Chondrocyte (in vitro differentiated cells): Measurements from ENCODE around the gene CLIP1. TPM values are rescaled to one million over a fixed set of nuclear protein-coding genes. Genes with fewer than 3 reads are reported as not detected.
"Not testable (repeated sequence)": the region's sequence is repeated elsewhere in the genome, so short reads cannot be mapped to it uniquely, and the experiment has no call there.

Experiments
- DNase-seq: peaks from one replicate; pipeline ENCODE4 v3.0.0; 2021; ENCODE audit warnings: mixed read lengths, low spot score
- H3K27ac Mint-ChIP-seq: one replicate; pipeline ENCODE4 v1.8.0; 2021; ENCODE audit warnings: mild to moderate bottlenecking, moderate library complexity, mixed read lengths; ENCODE audit not compliant: unreplicated experiment
- H3K27me3 Mint-ChIP-seq: 2 replicates; pipeline ENCODE4 v1.8.0; 2021; ENCODE audit warnings: low read depth, mixed read lengths
- H3K36me3 Mint-ChIP-seq: 2 replicates; pipeline ENCODE4 v1.8.0; 2021; ENCODE audit warnings: low read depth, mixed read lengths
- H3K4me1 Mint-ChIP-seq: 2 replicates; pipeline ENCODE4 v1.8.0; 2021; ENCODE audit warnings: low read depth, mild to moderate bottlenecking, mixed read lengths
- H3K4me3 Mint-ChIP-seq: one replicate; pipeline ENCODE4 v1.8.0; 2021; ENCODE audit warnings: mild to moderate bottlenecking, moderate library complexity, mixed read lengths; ENCODE audit not compliant: unreplicated experiment
- H3K9me3 Mint-ChIP-seq: 2 replicates; pipeline ENCODE4 v1.8.0; 2021; ENCODE audit warnings: low read depth, mixed read lengths
- total RNA-seq: library from RNA; stranded (reverse); gene quantifications from 3 replicates; pipeline ENCODE4 v1.2.1, GENCODE V29; 2021
- TF ChIP-seq, protein P1 (sequence below): fragments of 200-600 bp; sonication (generic); IDR thresholded peaks from 2 replicates; pipeline ENCODE4 v1.5.0; 2021; ENCODE audit warnings: antibody characterized with exemption, mild to moderate bottlenecking, moderate library complexity

Gene CLIP1
- total RNA-seq, 1 donor from 2014 or later, result 101 TPM

- no peak for DNase-seq
- H3K27ac Mint-ChIP-seq, result no peak overlapping the region
Measured at GRCh38 chr12:122276242-122276641, 146.2 kb downstream of the CLIP1 start.

DNA sequence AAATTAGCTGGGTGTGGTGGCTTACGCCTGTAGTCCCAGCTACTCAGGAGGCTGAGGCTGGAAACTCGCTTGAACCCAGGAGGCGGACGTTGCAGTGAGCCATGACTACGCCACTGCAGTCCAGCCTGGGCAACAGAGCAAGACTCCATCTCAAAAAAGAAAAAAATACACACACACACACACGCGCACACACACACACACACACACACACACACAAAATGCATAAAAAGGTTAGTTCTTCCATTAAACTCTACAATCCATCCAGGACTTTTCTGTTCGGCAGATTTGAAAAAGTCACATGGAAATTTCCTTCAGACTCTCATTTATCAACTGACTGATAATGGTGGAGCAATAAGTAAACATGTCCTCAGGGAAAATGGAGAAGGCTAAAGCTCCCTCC, 147.0 kb downstream of the CLIP1 start:
- Mint-ChIP-seq H3K4me3 (no peak overlapping the region), H3K27ac (no peak overlapping the region), H3K27me3 (no peaks in the 10 kb centered on the region), H3K36me3 (peaks cover 34% of the 10 kb centered on the region), H3K4me1 (peaks cover 8% of the 10 kb centered on the region), H3K9me3 (no peaks in the 10 kb centered on the region)
- TF ChIP-seq, protein P1, sequence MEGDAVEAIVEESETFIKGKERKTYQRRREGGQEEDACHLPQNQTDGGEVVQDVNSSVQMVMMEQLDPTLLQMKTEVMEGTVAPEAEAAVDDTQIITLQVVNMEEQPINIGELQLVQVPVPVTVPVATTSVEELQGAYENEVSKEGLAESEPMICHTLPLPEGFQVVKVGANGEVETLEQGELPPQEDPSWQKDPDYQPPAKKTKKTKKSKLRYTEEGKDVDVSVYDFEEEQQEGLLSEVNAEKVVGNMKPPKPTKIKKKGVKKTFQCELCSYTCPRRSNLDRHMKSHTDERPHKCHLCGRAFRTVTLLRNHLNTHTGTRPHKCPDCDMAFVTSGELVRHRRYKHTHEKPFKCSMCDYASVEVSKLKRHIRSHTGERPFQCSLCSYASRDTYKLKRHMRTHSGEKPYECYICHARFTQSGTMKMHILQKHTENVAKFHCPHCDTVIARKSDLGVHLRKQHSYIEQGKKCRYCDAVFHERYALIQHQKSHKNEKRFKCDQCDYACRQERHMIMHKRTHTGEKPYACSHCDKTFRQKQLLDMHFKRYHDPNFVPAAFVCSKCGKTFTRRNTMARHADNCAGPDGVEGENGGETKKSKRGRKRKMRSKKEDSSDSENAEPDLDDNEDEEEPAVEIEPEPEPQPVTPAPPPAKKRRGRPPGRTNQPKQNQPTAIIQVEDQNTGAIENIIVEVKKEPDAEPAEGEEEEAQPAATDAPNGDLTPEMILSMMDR, result no peak
- DNase-seq, result no peak

More at GRCh38 chr12:122276242-122276641, 146.2 kb downstream of the CLIP1 start:
- peaks cover 36% of the 10 kb centered on the region for H3K36me3 Mint-ChIP-seq
- no peak overlapping the region for H3K4me3 Mint-ChIP-seq
- H3K27me3 Mint-ChIP-seq, result no peaks in the 10 kb centered on the region
- no peaks in the 10 kb centered on the region for H3K9me3 Mint-ChIP-seq
- H3K4me1 Mint-ChIP-seq, result peaks cover 13% of the 10 kb centered on the region
- TF ChIP-seq, protein P1, result no peak

DNA sequence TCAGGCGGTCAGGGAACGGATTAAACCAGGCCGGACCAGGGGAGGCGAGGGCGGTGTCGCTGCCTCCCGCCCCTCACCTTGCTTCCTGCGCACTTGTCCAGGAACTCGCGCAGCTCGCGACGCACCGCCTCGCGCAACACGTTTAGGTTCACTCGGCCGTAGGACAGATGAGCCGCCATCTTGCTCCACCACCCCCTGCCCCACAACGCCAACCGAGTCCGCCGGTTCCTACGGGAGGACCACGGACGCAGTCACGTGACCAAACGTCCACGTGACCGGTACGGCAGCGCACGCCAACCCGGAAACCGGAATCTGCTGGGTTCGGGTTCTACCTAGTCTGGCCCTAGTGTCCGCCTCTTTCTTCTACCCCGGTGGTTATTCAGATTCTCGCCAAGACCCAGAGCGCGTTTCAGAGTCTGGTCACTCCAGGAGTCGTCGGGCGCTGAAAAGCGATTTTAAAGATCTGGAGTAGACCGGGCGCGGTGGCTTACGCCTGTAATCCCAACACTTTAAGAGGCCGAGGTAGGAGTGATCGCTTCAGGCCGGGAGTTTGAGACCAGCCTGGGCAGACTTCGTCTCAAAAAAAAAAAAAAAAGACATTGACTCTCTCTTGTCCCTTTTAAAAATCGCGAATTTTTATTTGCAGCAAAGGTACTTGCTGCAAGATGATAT, 156.1 kb downstream of the CLIP1 start, which contains the start of gene VPS33A:
TSS of gene VPS33A (minus strand) at position 265 of the 672 bp plus-strand sequence. CDS start at position 179, 86 bp downstream.
- H3K4me1 Mint-ChIP-seq, result peaks cover 20% of the 10 kb centered on the region
- TF ChIP-seq, protein P1, result no peak
- peak within 1 kb of the TSS; percentile 92 for H3K4me3 Mint-ChIP-seq
- no peaks in the 10 kb centered on the region for H3K27me3 Mint-ChIP-seq
- peak within 1 kb of the TSS; percentile 99 for H3K27ac Mint-ChIP-seq
- H3K36me3 Mint-ChIP-seq, result peaks cover 8% of the 10 kb centered on the region
- DNase-seq, result peak; percentile 98
- no peaks in the 10 kb centered on the region for H3K9me3 Mint-ChIP-seq

GRCh38 chr12:122265886-122266229, 156.6 kb downstream of the CLIP1 start:
- Mint-ChIP-seq H3K4me3 (peak overlapping the region; percentile 92), H3K27ac (peak overlapping the region; percentile 99), H3K27me3 (no peaks in the 10 kb centered on the region), H3K4me1 (peaks cover 20% of the 10 kb centered on the region), H3K36me3 (peaks cover 13% of the 10 kb centered on the region), H3K9me3 (no peaks in the 10 kb centered on the region)
- DNase-seq, result no peak
- TF ChIP-seq, protein P1, result no peak

DNA sequence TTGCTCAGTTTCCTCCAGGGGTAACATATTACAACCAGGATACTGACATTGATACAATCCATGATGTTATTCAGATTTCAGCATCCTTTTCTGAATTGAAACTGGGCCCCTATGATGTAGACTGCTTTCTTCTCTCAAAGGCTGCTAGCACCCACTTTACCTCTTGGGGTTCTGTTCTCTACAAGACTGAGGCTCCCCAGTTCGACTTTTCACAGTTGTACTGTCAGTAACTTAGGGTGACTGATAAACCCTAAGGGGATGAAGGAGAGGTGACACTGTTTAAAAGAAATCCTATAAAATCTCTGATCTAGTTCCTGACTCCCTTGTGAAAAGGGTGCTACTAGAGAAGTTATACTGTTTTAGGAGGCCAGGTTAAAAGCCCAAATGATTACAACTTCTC, 157.0 kb downstream of the CLIP1 start:
- TF ChIP-seq, protein P1, result no peak
- Mint-ChIP-seq H3K4me3 (peak overlapping the region; percentile 92), H3K9me3 (no peaks in the 10 kb centered on the region), H3K27me3 (no peaks in the 10 kb centered on the region), H3K4me1 (peaks cover 20% of the 10 kb centered on the region), H3K27ac (peak overlapping the region; percentile 99), H3K36me3 (peaks cover 14% of the 10 kb centered on the region)
- DNase-seq, result no peak

- not testable (repeated sequence) for DNase-seq, H3K27ac Mint-ChIP-seq, H3K9me3 Mint-ChIP-seq, H3K4me3 Mint-ChIP-seq, H3K4me1 Mint-ChIP-seq, H3K27me3 Mint-ChIP-seq
- peaks cover 28% of the 10 kb centered on the region for H3K36me3 Mint-ChIP-seq
Measured at GRCh38 chr12:122260735-122261134, 161.7 kb downstream of the CLIP1 start.

DNA sequence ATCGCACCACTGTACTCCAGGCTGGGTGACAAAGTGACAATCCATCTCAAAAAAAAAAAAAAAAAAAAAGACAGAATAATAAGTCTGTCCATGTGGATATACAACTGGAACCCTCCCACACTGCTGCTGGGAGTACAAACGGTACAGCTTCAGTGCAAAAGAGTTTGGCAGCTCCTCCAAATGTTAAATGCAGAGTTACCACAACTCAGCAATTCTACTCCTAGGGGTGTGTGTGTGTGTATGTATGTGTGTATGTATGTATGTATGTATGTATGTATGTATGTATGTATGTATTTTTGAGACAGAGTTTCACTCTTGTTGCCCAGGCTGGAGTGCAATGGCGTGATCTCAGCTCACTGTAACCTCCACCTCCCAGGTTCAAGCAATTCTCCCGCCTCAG, 163.5 kb downstream of the CLIP1 start:
- not testable (repeated sequence) for H3K27ac Mint-ChIP-seq, H3K4me1 Mint-ChIP-seq, DNase-seq, H3K9me3 Mint-ChIP-seq, H3K4me3 Mint-ChIP-seq, H3K27me3 Mint-ChIP-seq
- H3K36me3 Mint-ChIP-seq, result peaks cover 29% of the 10 kb centered on the region

GRCh38 chr12:122258462-122258861, 164.0 kb downstream of the CLIP1 start:
- H3K27me3 Mint-ChIP-seq, H3K4me1 Mint-ChIP-seq, H3K4me3 Mint-ChIP-seq, H3K9me3 Mint-ChIP-seq, H3K27ac Mint-ChIP-seq, DNase-seq: not testable (repeated sequence)
- peaks cover 28% of the 10 kb centered on the region for H3K36me3 Mint-ChIP-seq
